GM18511 (cell line): Measurements from ENCODE around the gene NAPSA.

ENCODE experiments used
- ATAC-seq: cut with Tn5 transposase; IDR thresholded peaks from one replicate; pipeline ENCODE4 v1.9.1; 2021; ENCODE audit warnings: mild to moderate bottlenecking, moderate library complexity; ENCODE audit not compliant: unreplicated experiment

The NAPSA gene

DNA sequence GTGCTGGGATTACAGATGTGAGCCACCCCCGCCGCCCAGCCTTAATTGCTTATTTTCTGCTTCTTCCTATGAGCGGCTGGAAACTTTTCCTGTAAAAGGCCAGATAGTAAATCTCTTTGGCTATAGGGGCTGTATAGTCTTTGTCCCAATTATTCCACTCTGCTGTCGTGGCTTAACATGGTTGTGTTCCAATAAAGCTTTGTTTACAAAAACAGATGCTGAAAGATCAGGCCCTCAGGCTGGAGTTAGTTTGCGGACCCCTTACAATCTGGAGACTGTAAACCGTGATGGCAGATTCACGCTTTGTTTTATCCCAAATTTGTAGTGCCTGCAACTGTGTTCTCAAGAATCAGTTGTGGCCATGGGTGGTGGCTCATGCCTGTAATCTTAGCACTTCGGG, 47.0 kb downstream of the NAPSA start:
- ATAC-seq, result no peak

GRCh38 chr19:50317115-50317514, 48.3 kb downstream of the NAPSA start:
- no peak for ATAC-seq

DNA sequence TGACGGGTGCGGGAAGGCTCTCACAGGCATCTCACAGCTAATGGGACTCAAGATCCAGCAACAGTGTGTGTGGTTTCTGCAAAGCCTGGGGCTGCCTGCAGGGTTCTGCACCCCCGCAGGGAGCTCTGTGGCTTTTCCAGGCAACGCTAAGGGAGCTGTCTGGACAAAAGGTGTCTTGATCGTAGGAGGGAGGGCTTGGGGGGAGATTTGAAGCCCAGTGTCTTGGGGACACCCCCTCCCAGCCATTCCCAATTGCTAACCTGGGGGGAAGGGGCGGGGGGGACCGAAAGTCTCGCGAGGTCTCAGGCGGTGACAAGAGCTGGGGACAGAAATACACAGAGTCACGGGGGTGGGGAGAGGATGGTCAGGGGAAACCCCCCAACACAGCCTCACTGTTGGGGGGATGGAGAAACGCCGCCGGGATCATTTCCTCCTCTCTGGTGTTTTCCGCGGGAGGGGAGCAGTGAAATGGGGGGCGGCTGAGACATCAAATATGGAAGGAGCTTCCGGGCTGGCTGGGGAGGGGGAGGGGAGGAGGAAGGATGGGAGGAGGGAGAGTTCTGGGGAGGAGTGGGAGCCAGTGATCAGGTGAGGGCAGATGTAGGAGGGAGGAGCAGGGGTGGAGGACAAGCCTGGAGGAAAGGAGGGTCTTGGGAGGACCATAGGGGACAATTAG, 49.5 kb downstream of the NAPSA start:
- no peak for ATAC-seq

DNA sequence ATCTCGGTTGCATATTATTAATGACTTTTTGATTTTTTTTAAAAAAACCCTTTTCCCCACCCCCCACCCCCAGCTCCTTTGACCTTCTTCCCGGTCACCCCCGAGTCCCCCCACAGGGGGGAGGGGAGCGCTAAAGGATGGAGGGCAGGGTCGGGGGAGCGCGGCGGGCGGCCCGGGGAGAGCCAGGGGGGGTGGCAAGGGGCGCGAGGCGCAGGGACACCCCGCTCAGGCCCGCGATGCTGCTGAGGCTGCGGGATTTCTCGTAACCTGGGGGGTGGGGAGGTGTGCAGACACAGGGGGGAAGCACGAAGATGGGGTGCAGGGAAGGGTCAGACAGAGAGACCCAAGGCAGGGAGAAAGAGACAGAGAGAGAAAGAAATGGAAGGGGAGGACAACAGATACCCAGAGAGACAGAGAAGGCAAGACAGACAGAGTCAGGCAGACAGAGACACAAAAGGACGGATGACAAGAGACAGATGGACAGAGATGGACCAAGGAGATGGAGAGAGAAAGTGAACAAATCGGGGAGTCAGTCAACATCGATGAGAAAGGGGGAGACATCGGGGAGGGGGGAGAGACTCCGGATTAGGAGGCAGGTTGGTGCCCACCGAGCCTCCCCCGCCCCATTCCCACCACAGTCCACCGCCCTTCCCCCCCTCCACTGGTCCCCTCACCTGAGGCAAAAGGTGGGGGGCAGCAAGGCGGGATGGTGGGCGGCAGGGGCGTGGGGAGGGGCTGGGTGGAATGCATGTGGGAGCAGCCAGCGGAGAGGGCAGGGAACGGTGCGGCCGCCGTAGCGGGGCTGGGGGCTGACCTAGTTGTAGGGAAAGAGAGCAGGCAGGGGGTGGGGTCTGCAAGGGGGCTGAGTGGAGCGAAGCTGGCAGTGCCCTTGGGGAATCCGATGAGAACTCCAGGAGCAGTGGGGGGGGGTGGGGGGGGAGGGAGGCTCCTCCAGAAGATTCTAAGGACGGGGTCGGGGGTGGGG, 50.4 kb downstream of the NAPSA start:
- ATAC-seq, result no peak

GRCh38 chr19:50313812-50314536, 51.5 kb downstream of the NAPSA start:
- ATAC-seq, result no peak

DNA sequence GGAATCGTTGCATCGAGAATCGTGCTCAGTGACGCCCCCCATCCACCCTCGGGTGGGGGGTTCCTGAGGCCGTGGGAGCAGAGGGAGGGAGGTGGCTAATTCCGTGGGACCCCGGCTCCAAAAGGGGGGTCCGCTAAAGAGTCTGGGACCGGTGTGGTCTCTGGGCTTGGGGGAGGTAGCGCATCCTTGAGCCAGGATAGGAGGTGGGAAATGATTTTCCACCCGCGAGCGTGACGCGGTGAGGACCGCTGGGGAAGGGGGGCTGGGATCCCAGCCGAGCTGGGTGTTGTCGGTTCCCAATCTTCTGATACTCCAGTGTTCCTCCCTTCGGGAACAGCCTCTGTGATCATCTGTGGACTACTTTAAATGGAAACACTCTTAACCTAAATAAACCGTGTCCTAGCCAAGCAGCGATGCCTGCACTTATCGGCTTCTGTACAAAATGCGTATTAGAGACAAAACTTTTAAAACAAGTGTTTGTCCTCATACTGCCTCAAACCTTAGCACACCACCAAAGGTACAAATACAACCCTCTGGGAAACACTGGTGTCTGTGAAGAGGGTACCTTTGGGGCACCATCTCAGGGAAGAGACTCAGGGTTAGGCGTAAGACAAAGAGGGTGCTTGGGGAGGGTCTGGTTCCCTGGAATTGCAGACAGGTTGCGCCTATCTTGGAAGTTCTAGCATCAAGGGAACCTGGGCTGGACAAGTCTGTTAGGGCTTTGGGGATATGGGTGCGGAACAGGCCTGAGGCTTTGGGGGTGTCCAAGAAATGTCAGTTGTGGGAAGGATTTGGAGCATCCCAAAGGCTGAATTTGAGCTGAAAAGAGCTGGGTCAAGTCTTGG, 52.2 kb downstream of the NAPSA start:
- no peak for ATAC-seq

- ATAC-seq, result no peak
Measured at GRCh38 chr19:50311723-50312635, 53.5 kb downstream of the NAPSA start.

DNA sequence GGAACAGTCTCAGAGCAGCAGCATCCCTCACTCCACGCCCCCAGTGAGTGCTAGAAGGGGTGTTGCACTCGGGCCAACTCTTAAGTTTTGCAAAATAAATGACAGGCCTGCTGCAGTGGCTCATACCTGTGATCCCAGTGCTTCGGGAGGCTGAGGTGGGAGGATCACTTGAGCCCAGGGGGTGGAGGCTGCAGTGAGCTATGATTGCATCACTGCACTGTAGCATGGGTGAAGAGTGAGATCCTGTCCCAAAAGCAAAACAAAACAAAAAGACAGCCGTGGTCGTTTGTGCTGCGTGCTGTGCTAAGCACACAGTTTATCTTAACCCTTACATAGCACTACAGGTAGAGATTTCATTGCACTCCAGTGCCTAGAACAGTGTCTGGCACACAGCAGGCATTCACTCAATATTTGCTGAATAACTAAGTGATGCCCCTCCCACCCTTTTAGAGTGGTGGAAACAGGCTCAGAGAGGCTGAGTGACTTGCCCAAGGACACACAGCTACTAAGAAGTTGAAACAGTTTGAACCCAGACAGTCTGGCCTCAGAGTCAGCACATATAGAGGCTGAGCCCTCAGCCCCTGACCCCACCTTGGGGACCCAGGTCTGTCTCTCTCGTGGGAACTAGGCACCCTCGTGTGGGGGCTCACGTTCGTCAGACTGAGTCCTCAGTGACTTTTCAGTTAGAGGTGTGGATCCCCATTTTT, 54.5 kb downstream of the NAPSA start:
- ATAC-seq, result no peak

DNA sequence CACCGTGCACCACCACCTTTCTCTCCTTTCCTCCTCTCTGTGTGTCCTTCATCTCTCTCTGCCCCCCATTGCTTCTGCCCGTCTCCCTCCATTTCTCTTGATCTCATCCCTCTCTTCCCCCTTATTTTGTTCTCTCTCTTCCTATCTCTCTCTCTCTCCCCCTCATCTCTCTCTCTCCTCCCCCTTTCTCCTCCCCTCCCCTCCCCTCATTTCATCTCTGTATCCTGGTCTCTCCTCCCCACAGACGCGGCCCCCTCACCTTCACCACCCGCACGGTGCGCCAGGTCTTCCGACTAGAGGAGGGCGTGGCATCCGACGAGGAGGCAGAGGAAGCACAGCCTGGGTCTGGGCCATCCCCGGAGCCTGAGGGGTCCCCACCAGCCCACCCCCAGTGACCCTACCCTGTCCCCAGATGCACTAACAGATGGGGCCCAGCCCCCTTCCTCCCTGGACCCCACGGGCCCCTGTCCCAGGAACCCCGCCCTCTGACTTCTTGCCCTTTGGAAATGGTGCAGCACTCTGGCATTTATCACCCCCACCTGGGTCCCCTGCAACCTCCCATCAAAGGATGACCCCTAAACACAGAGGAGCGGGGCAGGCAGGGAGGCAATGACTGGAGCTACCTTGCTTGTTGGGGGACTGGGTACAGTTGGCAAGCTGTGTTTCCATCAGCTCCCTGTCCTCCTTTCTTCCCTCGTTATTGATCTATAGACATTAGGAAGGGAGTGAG, 55.9 kb downstream of the NAPSA start:
- no peak for ATAC-seq

DNA sequence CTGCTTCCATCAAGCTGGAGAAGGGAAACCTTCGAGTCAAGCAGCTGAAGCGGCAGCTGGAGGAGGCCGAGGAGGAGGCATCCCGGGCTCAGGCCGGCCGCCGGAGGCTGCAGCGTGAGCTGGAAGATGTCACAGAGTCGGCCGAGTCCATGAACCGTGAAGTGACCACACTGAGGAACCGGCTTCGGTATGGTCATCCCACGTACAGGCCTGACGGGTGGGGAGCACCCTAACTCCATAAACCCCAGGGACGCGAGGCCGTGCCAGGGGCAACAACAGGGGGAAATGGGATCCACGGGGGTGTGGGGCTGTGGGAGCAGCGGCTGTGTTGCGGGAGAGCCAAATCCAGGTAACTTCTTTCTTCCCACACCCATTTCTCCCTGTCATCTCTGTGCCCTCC, 56.4 kb downstream of the NAPSA start:
- no peak for ATAC-seq
